IPS DF 6.9 (cell line): Measurements from ENCODE around the gene PRAMEF13.
"Not testable (repeated sequence)": the region's sequence is repeated elsewhere in the genome, so short reads cannot be mapped to it uniquely, and the experiment has no call there.

ENCODE experiments used
- DNase-seq: peaks from one replicate; pipeline ENCODE4 v3.0.0-alpha.2; 2013; ENCODE audit warnings: low read depth, low spot score
- H3K27ac ChIP-seq: one replicate; pipeline ENCODE4 v1.5.1; 2013; ENCODE audit warnings: low read length, control low read depth
- H3K27me3 ChIP-seq: 2 replicates; pipeline ENCODE4 v1.6.1; 2013; ENCODE audit warnings: mild to moderate bottlenecking, low read length; ENCODE audit not compliant: control insufficient read depth, insufficient read depth
- H3K36me3 ChIP-seq: 2 replicates; pipeline ENCODE4 v1.6.1; 2013; ENCODE audit warnings: low read length; ENCODE audit not compliant: control insufficient read depth, insufficient read depth
- H3K4me1 ChIP-seq: 2 replicates; pipeline ENCODE4 v1.6.1; 2013; ENCODE audit warnings: low read length; ENCODE audit not compliant: control insufficient read depth, insufficient read depth
- H3K4me3 ChIP-seq: 2 replicates; pipeline ENCODE4 v1.5.1; 2013; ENCODE audit warnings: mild to moderate bottlenecking, low read length
- H3K9me3 ChIP-seq: 2 replicates; pipeline ENCODE4 v1.6.1; 2013; ENCODE audit warnings: low read length, inconsistent platforms; ENCODE audit not compliant: control insufficient read depth, insufficient read depth
- WGBS: extraction: QIAGEN DNeasy Blood & Tissue Kit; methylation state at CpG from one replicate; pipeline ENCODE4 v1.1.7; 2013; ENCODE audit warnings: mixed read lengths, missing lambda C conversion rate; ENCODE audit not compliant: insufficient read length, insufficient coverage; 5-methylcytosine and 5-hydroxymethylcytosine counted together

The PRAMEF13 gene

GRCh38 chr1:13201309-13201708, at the start of gene PRAMEF13:
Gene PRAMEF13 (minus strand): TSS chr1:13201409. CDS start chr1:13199589, 1,820 bp downstream.
- WGBS, result no CpG with 5 or more reads among the region's 5 CpGs
- not testable (repeated sequence) for H3K27me3 ChIP-seq, H3K27ac ChIP-seq, DNase-seq, H3K36me3 ChIP-seq, H3K9me3 ChIP-seq, H3K4me3 ChIP-seq, H3K4me1 ChIP-seq

GRCh38 chr1:13247122-13247521, 45.9 kb upstream of the PRAMEF13 start:
- not testable (repeated sequence) for H3K36me3 ChIP-seq, H3K27me3 ChIP-seq, H3K4me3 ChIP-seq, H3K4me1 ChIP-seq, DNase-seq, H3K9me3 ChIP-seq, H3K27ac ChIP-seq
- WGBS, result no CpG with 5 or more reads among the region's 7 CpGs

- H3K9me3 ChIP-seq, H3K36me3 ChIP-seq, H3K4me3 ChIP-seq, H3K4me1 ChIP-seq, H3K27ac ChIP-seq, H3K27me3 ChIP-seq, DNase-seq: not testable (repeated sequence)
- no CpG with 5 or more reads among the region's 2 CpGs for WGBS
These were observed 45.3 kb upstream of the PRAMEF13 start for GRCh38 chr1:13246554-13246871.

- H3K4me3 ChIP-seq, H3K27ac ChIP-seq, H3K9me3 ChIP-seq, H3K36me3 ChIP-seq, H3K4me1 ChIP-seq, H3K27me3 ChIP-seq, DNase-seq: not testable (repeated sequence)
- no CpG with 5 or more reads among the region's 5 CpGs for WGBS
These were observed 44.8 kb upstream of the PRAMEF13 start for GRCh38 chr1:13245841-13246553.

- H3K4me3 ChIP-seq, H3K27ac ChIP-seq, H3K9me3 ChIP-seq, H3K36me3 ChIP-seq, H3K4me1 ChIP-seq, H3K27me3 ChIP-seq, DNase-seq: not testable (repeated sequence)
- no CpG with 5 or more reads among the region's 9 CpGs for WGBS
These were observed 42.5 kb upstream of the PRAMEF13 start for GRCh38 chr1:13243536-13244263.

- H3K27ac ChIP-seq, H3K4me1 ChIP-seq, H3K36me3 ChIP-seq, DNase-seq, H3K4me3 ChIP-seq, H3K9me3 ChIP-seq, H3K27me3 ChIP-seq: not testable (repeated sequence)
- no CpG with 5 or more reads among the region's 4 CpGs for WGBS
These were observed 38.4 kb upstream of the PRAMEF13 start for GRCh38 chr1:13239633-13240032.

- not testable (repeated sequence) for H3K4me3 ChIP-seq, H3K9me3 ChIP-seq, H3K4me1 ChIP-seq, H3K36me3 ChIP-seq, H3K27ac ChIP-seq, DNase-seq, H3K27me3 ChIP-seq
- WGBS, result no CpG with 5 or more reads among the region's 4 CpGs
These were observed 36.4 kb upstream of the PRAMEF13 start for GRCh38 chr1:13237572-13237971.

- H3K4me3 ChIP-seq, H3K36me3 ChIP-seq, H3K27ac ChIP-seq, H3K4me1 ChIP-seq, H3K27me3 ChIP-seq, DNase-seq, H3K9me3 ChIP-seq: not testable (repeated sequence)
- WGBS, result no CpG with 5 or more reads among the region's 1 CpG
These were observed 32.8 kb upstream of the PRAMEF13 start for GRCh38 chr1:13234057-13234456.

GRCh38 chr1:13232056-13232455, 30.8 kb upstream of the PRAMEF13 start:
- H3K4me3 ChIP-seq, H3K4me1 ChIP-seq, DNase-seq, H3K27ac ChIP-seq, H3K27me3 ChIP-seq, H3K9me3 ChIP-seq, H3K36me3 ChIP-seq: not testable (repeated sequence)
- WGBS, result no CpG with 5 or more reads among the region's 2 CpGs

- not testable (repeated sequence) for H3K4me3 ChIP-seq, DNase-seq, H3K4me1 ChIP-seq, H3K9me3 ChIP-seq, H3K27me3 ChIP-seq, H3K36me3 ChIP-seq, H3K27ac ChIP-seq
- no CpG with 5 or more reads among the region's 7 CpGs for WGBS
These were observed 30.0 kb upstream of the PRAMEF13 start for GRCh38 chr1:13231061-13231750.
